ENCODE measurements around the gene SYNGR2.
"Not testable (repeated sequence)": the region's sequence is repeated elsewhere in the genome, so short reads cannot be mapped to it uniquely, and the experiment has no call there.

The SYNGR2 gene

DNA sequence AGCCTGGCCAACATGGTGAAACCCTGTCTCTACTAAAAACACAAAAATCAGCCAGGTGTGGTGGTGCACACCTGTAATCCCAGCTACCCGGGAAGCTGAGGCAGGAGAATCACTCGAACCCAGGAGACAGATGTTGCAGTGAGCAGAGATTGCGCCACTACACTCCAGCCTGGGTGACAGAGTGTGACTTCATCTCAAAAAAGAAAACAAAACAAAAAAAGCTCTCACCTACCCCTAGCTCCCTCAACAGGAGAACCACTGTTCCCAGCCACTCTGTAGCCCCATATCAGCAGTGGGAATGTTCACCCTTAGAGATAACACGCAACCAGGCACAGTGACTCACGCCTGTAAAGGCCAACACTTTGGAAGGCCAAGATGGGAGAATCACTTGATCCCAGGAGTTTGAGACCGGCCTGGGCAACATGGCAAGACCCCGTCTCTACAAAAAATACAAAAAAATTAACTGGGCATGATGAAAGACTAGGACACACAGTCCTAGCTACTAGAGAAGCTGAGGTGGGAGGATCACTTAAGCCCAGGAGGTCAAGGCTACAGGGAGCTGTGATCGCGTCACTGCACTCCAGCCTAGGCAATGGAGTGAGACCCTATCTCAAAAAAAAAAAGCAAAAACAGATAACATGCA lies 32.4 kb upstream of the SYNGR2 start:
- Histone ChIP-seq H3K36me3 (ENCODE audit: control insufficient read depth in 1 of 2, insufficient read depth in 2 of 2, low read length in 2 of 2) (peaks cover 0 to 7% of the 10 kb centered on the region in 2 donors), H3K27ac (ENCODE audit: low read depth, low read length) (no peak overlapping the region), H3K9ac (ENCODE audit: low read depth in 1 of 2, low read length in 2 of 2) (no peak overlapping the region), H3K9me3 (ENCODE audit: control insufficient read depth in 1 of 2, low read length in 2 of 2) (no peaks in the 10 kb centered on the region), H3K27me3 (ENCODE audit: control insufficient read depth in 1 of 2, insufficient read depth in 2 of 2, low read length in 2 of 2) (no peaks in the 10 kb centered on the region), H3K4me3 (ENCODE audit: low read depth in 1 of 2, low read length in 2 of 2) (no peak overlapping the region), H3K4me1 (ENCODE audit: control insufficient read depth in 1 of 2, insufficient read depth in 2 of 2, low read length in 2 of 2) (peaks cover 17 to 51% of the 10 kb centered on the region in 2 donors)

DNA sequence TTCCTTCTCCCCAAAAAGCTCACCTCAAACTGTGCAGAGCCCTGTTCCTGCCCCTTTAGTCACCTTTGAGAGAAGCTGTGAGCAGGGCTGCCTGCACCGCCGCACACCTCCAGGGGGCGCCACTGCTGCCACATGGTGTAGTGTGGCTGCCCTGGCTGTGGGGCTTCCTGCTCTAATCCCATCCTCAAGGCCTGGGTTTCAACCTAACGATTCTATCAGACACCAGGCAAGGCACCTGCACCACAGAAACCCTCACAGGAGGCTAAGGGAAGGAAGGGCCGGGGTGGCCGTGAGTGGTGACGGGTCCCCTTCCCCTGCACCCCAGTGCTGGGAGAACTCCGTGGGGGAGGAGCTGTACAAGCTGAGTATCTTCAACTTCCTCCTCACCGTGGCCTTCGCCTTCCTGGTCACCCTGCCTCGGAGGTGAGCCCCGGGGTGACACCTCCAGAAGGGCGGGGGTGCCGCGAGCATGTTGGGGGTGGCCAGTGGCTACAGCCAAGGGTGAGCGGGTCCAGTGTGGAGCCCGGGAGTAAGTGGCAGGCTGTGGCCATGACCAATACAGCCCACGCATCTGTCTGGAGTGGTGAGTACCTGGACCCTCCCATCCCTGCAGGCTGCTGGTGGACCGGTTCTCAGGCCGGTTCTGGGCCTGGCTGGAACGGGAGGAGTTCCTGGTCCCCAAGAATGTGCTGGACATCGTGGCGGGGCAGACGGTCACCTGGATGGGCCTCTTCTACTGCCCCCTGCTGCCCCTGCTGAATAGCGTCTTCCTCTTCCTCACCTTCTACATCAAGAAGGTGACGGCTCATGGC lies 30.8 kb upstream of the SYNGR2 start:
- no peaks in the 10 kb centered on the region for H3K27me3 ChIP-seq (ENCODE audit: control insufficient read depth in 1 of 2, insufficient read depth in 2 of 2, low read length in 2 of 2)
- peaks cover 0 to 7% of the 10 kb centered on the region in 2 donors for H3K36me3 ChIP-seq (ENCODE audit: control insufficient read depth in 1 of 2, insufficient read depth in 2 of 2, low read length in 2 of 2)
- no peaks in the 10 kb centered on the region for H3K9me3 ChIP-seq (ENCODE audit: control insufficient read depth in 1 of 2, low read length in 2 of 2)
- H3K27ac ChIP-seq (ENCODE audit: low read depth, low read length) = no peak overlapping the region
- H3K4me1 ChIP-seq (ENCODE audit: control insufficient read depth in 1 of 2, insufficient read depth in 2 of 2, low read length in 2 of 2) = peaks cover 26 to 62% of the 10 kb centered on the region in 2 donors
- H3K9ac ChIP-seq (ENCODE audit: low read depth in 1 of 2, low read length in 2 of 2) = no peak overlapping the region
- no peak overlapping the region for H3K4me3 ChIP-seq (ENCODE audit: low read depth in 1 of 2, low read length in 2 of 2)

DNA sequence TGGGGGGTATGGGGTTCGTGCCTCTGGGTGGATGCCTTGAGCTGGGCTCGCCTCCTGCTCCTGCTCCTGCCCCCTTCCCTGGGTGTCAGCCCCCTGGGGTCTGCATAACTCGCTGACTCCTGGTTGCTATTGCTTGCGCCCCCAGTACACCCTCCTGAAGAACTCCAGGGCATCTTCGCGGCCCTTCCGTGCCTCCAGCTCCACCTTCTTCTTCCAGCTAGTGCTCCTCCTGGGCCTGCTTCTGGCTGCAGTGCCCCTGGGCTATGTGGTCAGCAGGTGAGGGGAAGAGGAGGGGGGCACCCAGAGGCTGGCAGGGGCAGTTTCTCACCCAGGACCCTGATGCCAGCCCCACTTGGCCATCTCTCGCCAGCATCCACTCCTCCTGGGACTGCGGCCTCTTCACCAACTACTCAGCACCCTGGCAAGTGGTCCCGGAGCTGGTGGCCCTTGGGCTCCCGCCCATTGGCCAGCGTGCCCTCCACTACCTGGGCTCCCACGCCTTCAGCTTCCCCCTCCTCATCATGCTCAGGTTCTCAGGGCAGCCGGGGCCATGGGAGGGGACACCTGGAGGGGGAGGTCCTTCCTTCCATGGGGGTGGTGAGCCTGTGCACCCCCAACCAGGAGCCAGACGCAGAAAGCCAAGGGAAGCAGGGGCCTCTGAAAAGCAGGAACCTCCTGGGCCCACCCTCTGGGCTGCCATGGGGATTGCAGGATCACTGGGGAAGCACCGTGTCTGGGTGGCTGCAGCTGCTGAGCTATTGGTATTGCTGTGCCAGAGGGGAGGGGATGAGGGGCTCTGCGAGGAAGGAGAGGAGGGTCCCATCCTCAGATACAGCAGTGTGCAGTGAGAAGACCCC lies 29.9 kb upstream of the SYNGR2 start:
- Histone ChIP-seq H3K4me1 (ENCODE audit: control insufficient read depth in 1 of 2, insufficient read depth in 2 of 2, low read length in 2 of 2) (peaks cover 23 to 56% of the 10 kb centered on the region in 2 donors), H3K27ac (ENCODE audit: low read depth, low read length) (no peak overlapping the region), H3K27me3 (ENCODE audit: control insufficient read depth in 1 of 2, insufficient read depth in 2 of 2, low read length in 2 of 2) (no peaks in the 10 kb centered on the region), H3K4me3 (ENCODE audit: low read depth in 1 of 2, low read length in 2 of 2) (no peak overlapping the region), H3K9ac (ENCODE audit: low read depth in 1 of 2, low read length in 2 of 2) (no peak overlapping the region), H3K36me3 (ENCODE audit: control insufficient read depth in 1 of 2, insufficient read depth in 2 of 2, low read length in 2 of 2) (peaks cover 0 to 7% of the 10 kb centered on the region in 2 donors), H3K9me3 (ENCODE audit: control insufficient read depth in 1 of 2, low read length in 2 of 2) (no peaks in the 10 kb centered on the region)

DNA sequence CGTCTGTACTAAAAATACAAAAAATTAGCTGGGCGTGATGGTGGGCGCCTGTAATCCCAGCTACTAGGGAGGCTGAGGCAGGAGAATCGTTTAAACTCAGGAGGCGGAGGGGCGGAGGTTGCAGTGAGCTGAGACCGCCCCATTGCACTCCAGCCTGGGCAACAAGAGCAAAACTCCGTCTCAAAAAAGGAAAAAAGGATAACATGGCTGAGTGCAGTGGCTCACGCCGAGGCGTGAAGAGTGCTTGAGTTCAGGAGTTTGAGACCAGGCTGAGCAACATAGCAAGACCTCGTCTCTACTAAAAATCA lies 28.6 kb upstream of the SYNGR2 start:
- not testable (repeated sequence) for H3K27me3 ChIP-seq (ENCODE audit: control insufficient read depth in 1 of 2, insufficient read depth in 2 of 2, low read length in 2 of 2); H3K27ac ChIP-seq (ENCODE audit: low read depth, low read length); H3K36me3 ChIP-seq (ENCODE audit: control insufficient read depth in 1 of 2, insufficient read depth in 2 of 2, low read length in 2 of 2); H3K9me3 ChIP-seq (ENCODE audit: control insufficient read depth in 1 of 2, low read length in 2 of 2)
- H3K9ac ChIP-seq (ENCODE audit: low read depth in 1 of 2, low read length in 2 of 2) = peak overlapping the region in 1 of 2 donors; percentile 57
- H3K4me1 ChIP-seq (ENCODE audit: control insufficient read depth in 1 of 2, insufficient read depth in 2 of 2, low read length in 2 of 2) = peaks cover 36 to 60% of the 10 kb centered on the region in 2 donors
- peak overlapping the region in 1 of 2 donors; percentile 32 for H3K4me3 ChIP-seq (ENCODE audit: low read depth in 1 of 2, low read length in 2 of 2)

DNA sequence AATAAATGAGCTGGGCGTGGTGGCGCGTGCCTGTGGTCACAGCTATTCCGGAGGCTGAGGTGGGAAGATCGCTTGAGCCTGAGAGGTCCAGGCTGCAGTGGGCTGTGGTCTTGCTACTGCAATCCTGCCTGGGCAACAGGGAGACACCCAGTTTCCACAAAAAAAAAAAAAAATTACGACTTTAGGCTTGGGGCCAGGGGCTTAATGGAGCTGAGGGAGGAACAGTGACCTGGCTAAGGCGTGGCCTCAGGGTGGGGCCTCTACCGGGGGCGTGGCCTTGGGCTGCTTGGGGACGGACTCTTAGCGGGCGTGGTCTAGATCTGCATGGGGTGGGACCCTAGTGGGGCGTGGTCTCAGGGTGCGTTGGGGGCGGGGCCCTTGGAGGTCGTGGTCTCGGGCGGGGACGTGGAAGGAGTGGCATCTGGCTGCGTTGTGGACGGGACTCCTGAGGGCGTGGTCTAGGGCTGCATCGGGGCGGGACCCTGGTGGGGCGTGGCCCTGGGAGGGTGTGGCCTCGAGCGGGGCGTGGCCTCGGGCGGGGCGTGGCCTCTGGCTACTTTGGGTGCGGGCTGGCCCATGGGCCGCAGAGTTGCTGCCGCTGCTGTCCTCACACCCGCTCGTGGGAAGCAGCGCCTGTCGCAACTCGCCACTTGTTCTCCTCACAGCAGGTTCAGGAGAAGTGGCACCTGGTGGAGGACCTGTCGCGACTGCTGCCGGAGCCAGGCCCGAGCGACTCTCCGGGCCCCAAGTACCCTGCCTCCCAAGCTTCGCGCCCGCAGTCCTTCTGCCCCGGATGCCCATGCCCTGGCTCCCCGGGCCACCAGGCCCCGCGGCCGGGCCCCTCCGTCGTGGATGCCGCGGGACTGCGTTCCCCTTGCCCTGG lies 28.0 kb upstream of the SYNGR2 start:
- Histone ChIP-seq H3K9ac (ENCODE audit: low read depth in 1 of 2, low read length in 2 of 2) (peak overlapping the region in 1 of 2 donors; percentile 57), H3K27me3 (ENCODE audit: control insufficient read depth in 1 of 2, insufficient read depth in 2 of 2, low read length in 2 of 2) (no peaks in the 10 kb centered on the region), H3K27ac (ENCODE audit: low read depth, low read length) (no peak overlapping the region), H3K4me3 (ENCODE audit: low read depth in 1 of 2, low read length in 2 of 2) (peak overlapping the region in 1 of 2 donors; percentile 32), H3K36me3 (ENCODE audit: control insufficient read depth in 1 of 2, insufficient read depth in 2 of 2, low read length in 2 of 2) (peaks cover 0 to under 1% of the 10 kb centered on the region in 2 donors), H3K9me3 (ENCODE audit: control insufficient read depth in 1 of 2, low read length in 2 of 2) (no peaks in the 10 kb centered on the region), H3K4me1 (ENCODE audit: control insufficient read depth in 1 of 2, insufficient read depth in 2 of 2, low read length in 2 of 2) (peaks cover 42 to 66% of the 10 kb centered on the region in 2 donors)

DNA sequence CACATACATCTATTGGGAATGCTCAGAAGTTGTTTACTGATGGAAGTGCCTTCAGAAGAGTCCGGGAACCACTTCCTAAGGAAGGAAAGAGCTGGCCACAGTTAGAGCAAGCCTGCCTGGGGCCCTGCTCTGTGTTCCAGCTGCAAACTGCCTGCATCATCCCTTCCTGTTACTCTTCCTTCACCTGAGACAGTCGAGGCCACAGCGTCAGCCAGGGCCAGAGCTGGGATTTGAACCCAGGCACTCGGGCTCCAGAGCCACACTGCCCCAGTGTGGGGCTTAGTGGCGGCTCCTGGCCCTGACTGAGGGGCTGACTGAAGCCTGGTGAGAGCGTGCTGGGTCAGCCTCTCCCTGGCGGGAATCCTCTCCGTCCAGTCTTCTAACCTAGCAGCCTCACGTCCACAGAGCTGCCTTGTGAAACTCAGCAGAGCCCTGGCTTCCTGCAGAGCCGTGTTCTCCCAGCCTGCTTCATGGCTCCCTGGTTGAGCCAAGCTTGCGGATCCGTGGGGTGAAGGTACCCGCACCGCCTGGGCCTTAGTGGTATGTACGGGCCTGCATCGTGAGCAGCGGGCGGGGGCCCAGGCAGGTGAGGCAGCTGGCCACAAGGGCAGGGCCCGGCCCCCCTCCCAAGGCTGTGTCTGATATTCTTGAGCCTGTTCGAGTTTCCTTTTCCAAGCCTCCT lies 26.8 kb upstream of the SYNGR2 start:
- Histone ChIP-seq H3K4me1 (ENCODE audit: control insufficient read depth in 1 of 2, insufficient read depth in 2 of 2, low read length in 2 of 2) (peaks cover 53 to 71% of the 10 kb centered on the region in 2 donors), H3K27me3 (ENCODE audit: control insufficient read depth in 1 of 2, insufficient read depth in 2 of 2, low read length in 2 of 2) (no peaks in the 10 kb centered on the region), H3K36me3 (ENCODE audit: control insufficient read depth in 1 of 2, insufficient read depth in 2 of 2, low read length in 2 of 2) (no peaks in the 10 kb centered on the region), H3K9me3 (ENCODE audit: control insufficient read depth in 1 of 2, low read length in 2 of 2) (no peaks in the 10 kb centered on the region), H3K27ac (ENCODE audit: low read depth, low read length) (no peak overlapping the region), H3K4me3 (ENCODE audit: low read depth in 1 of 2, low read length in 2 of 2) (no peak overlapping the region), H3K9ac (ENCODE audit: low read depth in 1 of 2, low read length in 2 of 2) (peak overlapping the region in 1 of 2 donors; percentile 1)

DNA sequence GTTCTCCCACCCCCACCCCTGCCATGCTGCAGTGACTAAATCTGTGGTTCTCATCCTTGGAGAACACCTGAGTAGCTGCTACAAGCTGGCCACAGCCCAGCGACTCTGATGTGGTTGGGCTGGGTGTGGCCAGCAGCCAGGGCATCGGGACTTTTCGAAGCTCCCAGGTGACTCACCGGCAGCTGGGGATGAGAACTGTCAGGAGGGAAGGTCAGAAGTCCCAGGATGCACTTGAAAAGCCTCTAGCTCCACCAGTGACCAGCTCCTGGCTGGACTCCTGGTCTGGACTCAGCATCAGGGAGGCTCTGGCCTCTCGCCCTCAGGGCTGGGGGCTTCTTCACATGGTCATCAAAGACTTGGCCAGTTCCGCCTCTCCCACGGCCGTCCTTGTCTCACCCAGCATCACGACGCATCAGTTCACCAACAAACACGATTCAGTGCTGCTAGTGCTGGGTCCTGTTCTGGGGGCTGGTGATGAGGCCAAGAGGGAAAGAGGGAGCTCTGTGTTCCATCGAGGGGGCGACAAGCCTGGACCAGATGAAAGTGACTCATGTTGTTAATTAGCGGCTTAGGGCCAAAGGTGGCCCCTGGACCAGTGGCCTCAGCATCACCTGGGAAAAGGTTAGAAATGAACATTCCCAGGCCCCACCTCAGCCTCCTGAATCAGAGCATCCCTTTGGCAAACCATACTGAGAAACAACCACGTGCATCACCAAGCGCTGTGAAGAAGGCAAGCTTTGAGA lies 26.1 kb upstream of the SYNGR2 start:
- no peaks in the 10 kb centered on the region for H3K36me3 ChIP-seq (ENCODE audit: control insufficient read depth in 1 of 2, insufficient read depth in 2 of 2, low read length in 2 of 2)
- H3K27ac ChIP-seq (ENCODE audit: low read depth, low read length) = peak overlapping the region; percentile 20
- H3K9ac ChIP-seq (ENCODE audit: low read depth in 1 of 2, low read length in 2 of 2) = peak overlapping the region in 1 of 2 donors; percentile 1
- peaks cover 54 to 68% of the 10 kb centered on the region in 2 donors for H3K4me1 ChIP-seq (ENCODE audit: control insufficient read depth in 1 of 2, insufficient read depth in 2 of 2, low read length in 2 of 2)
- H3K27me3 ChIP-seq (ENCODE audit: control insufficient read depth in 1 of 2, insufficient read depth in 2 of 2, low read length in 2 of 2) = no peaks in the 10 kb centered on the region
- H3K4me3 ChIP-seq (ENCODE audit: low read depth in 1 of 2, low read length in 2 of 2) = no peak overlapping the region
- no peaks in the 10 kb centered on the region for H3K9me3 ChIP-seq (ENCODE audit: control insufficient read depth in 1 of 2, low read length in 2 of 2)

DNA sequence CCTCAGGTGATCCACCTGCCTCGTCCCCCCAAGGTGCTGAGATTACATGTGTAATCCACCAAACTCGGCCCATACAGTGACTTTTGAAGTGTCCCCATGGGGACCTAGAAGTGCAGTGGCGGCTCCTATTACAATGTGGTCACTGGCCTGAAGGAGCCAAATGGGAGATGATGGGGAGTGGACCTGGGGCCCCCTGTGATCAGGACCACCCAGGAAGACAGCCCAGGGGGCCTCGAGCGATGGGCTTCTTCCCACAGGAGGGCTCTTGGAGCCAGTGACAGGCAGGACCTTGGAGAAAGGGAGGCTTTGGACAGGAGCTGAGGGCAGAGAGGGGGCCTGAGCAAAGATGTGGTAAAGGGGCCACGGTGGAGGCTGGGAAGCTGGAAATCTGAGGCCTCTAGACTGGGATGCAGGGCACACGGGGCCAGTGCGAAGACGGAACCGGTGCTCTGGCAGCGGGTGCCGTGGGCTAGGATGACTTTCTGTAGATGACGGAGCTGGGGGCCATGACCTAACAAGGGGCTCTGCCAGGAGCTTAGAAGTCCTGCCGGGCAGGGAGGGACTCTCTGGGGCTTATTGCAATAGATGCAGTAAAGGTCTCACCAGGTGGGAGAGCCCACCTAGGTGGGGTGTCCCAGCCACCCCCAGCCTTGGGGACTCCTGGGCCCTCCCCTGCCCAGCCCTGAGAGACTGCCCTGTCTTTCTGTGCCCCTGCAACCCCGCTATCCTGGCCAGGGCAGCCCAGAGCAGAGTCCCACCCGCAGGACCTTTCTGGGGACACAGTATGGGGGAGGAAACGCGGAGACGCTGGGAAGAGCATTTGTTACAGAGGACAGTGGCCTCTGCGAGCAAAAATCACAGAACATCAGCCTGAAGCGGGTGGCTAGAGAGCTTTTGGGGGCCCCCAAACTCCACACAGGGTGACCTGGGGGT lies 24.9 kb upstream of the SYNGR2 start:
- H3K4me3 ChIP-seq (ENCODE audit: low read depth in 1 of 2, low read length in 2 of 2) = no peak overlapping the region
- no peaks in the 10 kb centered on the region for H3K36me3 ChIP-seq (ENCODE audit: control insufficient read depth in 1 of 2, insufficient read depth in 2 of 2, low read length in 2 of 2)
- peak overlapping the region; percentile 30 for H3K27ac ChIP-seq (ENCODE audit: low read depth, low read length)
- H3K9me3 ChIP-seq (ENCODE audit: control insufficient read depth in 1 of 2, low read length in 2 of 2) = no peaks in the 10 kb centered on the region
- H3K27me3 ChIP-seq (ENCODE audit: control insufficient read depth in 1 of 2, insufficient read depth in 2 of 2, low read length in 2 of 2) = no peaks in the 10 kb centered on the region
- H3K9ac ChIP-seq (ENCODE audit: low read depth in 1 of 2, low read length in 2 of 2) = no peak overlapping the region
- peaks cover 56 to 73% of the 10 kb centered on the region in 2 donors for H3K4me1 ChIP-seq (ENCODE audit: control insufficient read depth in 1 of 2, insufficient read depth in 2 of 2, low read length in 2 of 2)
